NCI-H1105 treated with DMSO at 0.1 percent for 48 hours (cell line): ENCODE data around the gene MAP1LC3B.

ENCODE experiments used
- DNase-seq: peaks from one replicate; lab custom pipeline; 2025; lab: John Stamatoyannopoulos, UW

MAP1LC3B gene

GRCh38 chr16:87432330-87432915 is 40.3 kb downstream of the MAP1LC3B start:
- no peak for DNase-seq

- DNase-seq: no peak
Observed at GRCh38 chr16:87434146-87434667, 42.1 kb downstream of the MAP1LC3B start.

- no peak for DNase-seq
Observed at GRCh38 chr16:87435372-87436224, 43.5 kb downstream of the MAP1LC3B start.

GRCh38 chr16:87436225-87437172 is 44.4 kb downstream of the MAP1LC3B start:
- no peak for DNase-seq

- DNase-seq: no peak
Observed at GRCh38 chr16:87437327-87437726, 45.2 kb downstream of the MAP1LC3B start.

GRCh38 chr16:87437911-87438610 is 45.9 kb downstream of the MAP1LC3B start:
- DNase-seq: no peak

- no peak for DNase-seq
Observed at GRCh38 chr16:87438611-87438985, 46.5 kb downstream of the MAP1LC3B start.

GRCh38 chr16:87439926-87440325 is 47.8 kb downstream of the MAP1LC3B start:
- no peak for DNase-seq

- no peak for DNase-seq
Observed at GRCh38 chr16:87441886-87442580, 49.9 kb downstream of the MAP1LC3B start.

- no peak for DNase-seq
Observed at GRCh38 chr16:87442581-87442966, 50.4 kb downstream of the MAP1LC3B start.

- no peak for DNase-seq
Observed at GRCh38 chr16:87443016-87443415, 50.9 kb downstream of the MAP1LC3B start.

- no peak for DNase-seq
Observed at GRCh38 chr16:87443964-87444363, 51.8 kb downstream of the MAP1LC3B start.

- DNase-seq: no peak
Observed at GRCh38 chr16:87445486-87445885, 53.4 kb downstream of the MAP1LC3B start.

- no peak for DNase-seq
Observed at GRCh38 chr16:87446479-87446878, 54.3 kb downstream of the MAP1LC3B start.

- no peak for DNase-seq
Observed at GRCh38 chr16:87447323-87447722, 55.2 kb downstream of the MAP1LC3B start.

GRCh38 chr16:87448866-87449265 is 56.7 kb downstream of the MAP1LC3B start:
- no peak for DNase-seq

GRCh38 chr16:87451563-87452210 is 59.6 kb downstream of the MAP1LC3B start:
- no peak for DNase-seq

- DNase-seq: no peak
Observed at GRCh38 chr16:87453326-87453725, 61.2 kb downstream of the MAP1LC3B start.
